HEK293 (cell line): ENCODE results near the gene CCDC187.

Source experiments
- CTCF ChIA-PET: fragments of 350-600 bp; formaldehyde crosslinking; extraction: SDS; loops from one replicate; lab custom pipeline; 2021; ENCODE audit warnings: antibody characterized with exemption; lab: Yijun Ruan, JAX
- POLR2A ChIA-PET: fragments of 300-600 bp; formaldehyde crosslinking; extraction: SDS; loops from one replicate; lab custom pipeline; 2020; ENCODE audit warnings: antibody characterized with exemption, inconsistent platforms; lab: Yijun Ruan, JAX
- H3K27ac ChIP-seq: fragments of 200-500 bp; sonication (Bioruptor generic); 2 replicates; pipeline ENCODE4 v1.5.1; 2014; ENCODE audit warnings: low read depth, low read length, control low read depth, inconsistent platforms; ENCODE audit errors: extremely low read depth
- H3K36me3 ChIP-seq, 2 experiments: fragments of 200-500 bp in 1 of 2; sonication (Bioruptor generic) in 1 of 2; 1 replicate in 1 of 2; 2 replicates in 1 of 2; pipeline ENCODE4 v1.5.1; 2014 to 2017; ENCODE audit warnings: inconsistent platforms in 2 of 2, low read length in 2 of 2; ENCODE audit not compliant: control insufficient read depth in 2 of 2, insufficient read depth in 1 of 2
- H3K4me1 ChIP-seq: fragments of 200-500 bp; sonication (Bioruptor generic); 2 replicates; pipeline ENCODE4 v1.5.1; 2014; ENCODE audit warnings: mild to moderate bottlenecking, low read length, inconsistent platforms; ENCODE audit not compliant: control insufficient read depth, insufficient read depth
- H3K4me3 ChIP-seq: 2 replicates; pipeline ENCODE4 v1.5.1; 2011; ENCODE audit warnings: low read depth, mild to moderate bottlenecking, control low read depth, low read length, moderate library complexity
- H3K9me3 ChIP-seq: fragments of 200-500 bp; sonication (Bioruptor generic); 2 replicates; pipeline ENCODE4 v1.5.1; 2014; ENCODE audit warnings: low read depth, low read length, inconsistent platforms; ENCODE audit not compliant: control insufficient read depth, insufficient read depth
- BCL11A ChIP-seq: fragments of 450-650 bp; formaldehyde crosslinking; IDR thresholded peaks from 2 replicates; pipeline ENCODE4 v1.5.1; 2016; ENCODE audit warnings: low read depth, missing biosample characterization, missing genetic modification characterization
- GLIS1 ChIP-seq: fragments of 450-650 bp; formaldehyde crosslinking; IDR thresholded peaks from 2 replicates; pipeline ENCODE4 v1.5.1; 2016; ENCODE audit warnings: missing biosample characterization, missing genetic modification characterization
- GLIS2 ChIP-seq: fragments of 450-650 bp; formaldehyde crosslinking; IDR thresholded peaks from 2 replicates; pipeline ENCODE4 v1.5.1; 2016; ENCODE audit warnings: missing biosample characterization, missing genetic modification characterization
- SALL2 ChIP-seq: fragments of 450-650 bp; formaldehyde crosslinking; IDR thresholded peaks from 2 replicates; pipeline ENCODE4 v1.5.0; 2017; ENCODE audit warnings: missing biosample characterization, mild to moderate bottlenecking, missing genetic modification characterization, borderline replicate concordance
- SCRT2 ChIP-seq: fragments of 450-650 bp; formaldehyde crosslinking; IDR thresholded peaks from 2 replicates; pipeline ENCODE4 v1.5.1; 2016; ENCODE audit warnings: missing biosample characterization, missing genetic modification characterization
- ZFHX2 ChIP-seq: fragments of 450-650 bp; formaldehyde crosslinking; conservative IDR thresholded peaks from 2 replicates; pipeline ENCODE4 v1.5.1; 2016; ENCODE audit warnings: missing biosample characterization, missing genetic modification characterization
- ZIC2 ChIP-seq: fragments of 450-650 bp; formaldehyde crosslinking; IDR thresholded peaks from 2 replicates; pipeline ENCODE4 v1.5.1; 2016; ENCODE audit warnings: missing biosample characterization, missing genetic modification characterization
- ZNF146 ChIP-seq: fragments of 450-650 bp; formaldehyde crosslinking; IDR thresholded peaks from 2 replicates; pipeline ENCODE4 v1.5.1; 2016; ENCODE audit warnings: missing biosample characterization, missing genetic modification characterization
- ZNF677 ChIP-seq: fragments of 450-650 bp; IDR thresholded peaks from 2 replicates; pipeline ENCODE4 v1.5.0; 2018; ENCODE audit warnings: missing biosample characterization, mild to moderate bottlenecking, missing genetic modification characterization, moderate library complexity
- TF ChIP-seq, protein P1 (sequence below): fragments of 450-650 bp; formaldehyde crosslinking; IDR thresholded peaks from 2 replicates; pipeline ENCODE4 v1.5.1; 2016; ENCODE audit warnings: missing biosample characterization, missing genetic modification characterization, borderline replicate concordance
- TF ChIP-seq, protein P2 (sequence below): fragments of 450-650 bp; formaldehyde crosslinking; optimal IDR thresholded peaks from 2 replicates; pipeline ENCODE3; 2016; ENCODE audit warnings: missing biosample characterization, mild to moderate bottlenecking, missing genetic modification characterization
- TF ChIP-seq, protein P3 (sequence below): fragments of 450-650 bp; formaldehyde crosslinking; IDR thresholded peaks from 2 replicates; pipeline ENCODE4 v1.5.1; 2017; ENCODE audit warnings: missing biosample characterization, missing genetic modification characterization

CCDC187 gene

GRCh38 chr9:136339173-136339957, 35.5 kb upstream of the CCDC187 start (continued):
- TF ChIP-seq, protein P1, sequence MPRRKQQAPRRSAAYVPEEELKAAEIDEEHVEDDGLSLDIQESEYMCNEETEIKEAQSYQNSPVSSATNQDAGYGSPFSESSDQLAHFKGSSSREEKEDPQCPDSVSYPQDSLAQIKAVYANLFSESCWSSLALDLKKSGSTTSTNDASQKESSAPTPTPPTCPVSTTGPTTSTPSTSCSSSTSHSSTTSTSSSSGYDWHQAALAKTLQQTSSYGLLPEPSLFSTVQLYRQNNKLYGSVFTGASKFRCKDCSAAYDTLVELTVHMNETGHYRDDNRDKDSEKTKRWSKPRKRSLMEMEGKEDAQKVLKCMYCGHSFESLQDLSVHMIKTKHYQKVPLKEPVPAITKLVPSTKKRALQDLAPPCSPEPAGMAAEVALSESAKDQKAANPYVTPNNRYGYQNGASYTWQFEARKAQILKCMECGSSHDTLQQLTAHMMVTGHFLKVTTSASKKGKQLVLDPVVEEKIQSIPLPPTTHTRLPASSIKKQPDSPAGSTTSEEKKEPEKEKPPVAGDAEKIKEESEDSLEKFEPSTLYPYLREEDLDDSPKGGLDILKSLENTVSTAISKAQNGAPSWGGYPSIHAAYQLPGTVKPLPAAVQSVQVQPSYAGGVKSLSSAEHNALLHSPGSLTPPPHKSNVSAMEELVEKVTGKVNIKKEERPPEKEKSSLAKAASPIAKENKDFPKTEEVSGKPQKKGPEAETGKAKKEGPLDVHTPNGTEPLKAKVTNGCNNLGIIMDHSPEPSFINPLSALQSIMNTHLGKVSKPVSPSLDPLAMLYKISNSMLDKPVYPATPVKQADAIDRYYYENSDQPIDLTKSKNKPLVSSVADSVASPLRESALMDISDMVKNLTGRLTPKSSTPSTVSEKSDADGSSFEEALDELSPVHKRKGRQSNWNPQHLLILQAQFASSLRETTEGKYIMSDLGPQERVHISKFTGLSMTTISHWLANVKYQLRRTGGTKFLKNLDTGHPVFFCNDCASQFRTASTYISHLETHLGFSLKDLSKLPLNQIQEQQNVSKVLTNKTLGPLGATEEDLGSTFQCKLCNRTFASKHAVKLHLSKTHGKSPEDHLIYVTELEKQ (tag by site-specific recombination), result no peak
- TF ChIP-seq BCL11A (tag by site-specific recombination) (peak; percentile 29; the same call in 1 of the 2 replicates), ZNF146 (no peak)

DNA sequence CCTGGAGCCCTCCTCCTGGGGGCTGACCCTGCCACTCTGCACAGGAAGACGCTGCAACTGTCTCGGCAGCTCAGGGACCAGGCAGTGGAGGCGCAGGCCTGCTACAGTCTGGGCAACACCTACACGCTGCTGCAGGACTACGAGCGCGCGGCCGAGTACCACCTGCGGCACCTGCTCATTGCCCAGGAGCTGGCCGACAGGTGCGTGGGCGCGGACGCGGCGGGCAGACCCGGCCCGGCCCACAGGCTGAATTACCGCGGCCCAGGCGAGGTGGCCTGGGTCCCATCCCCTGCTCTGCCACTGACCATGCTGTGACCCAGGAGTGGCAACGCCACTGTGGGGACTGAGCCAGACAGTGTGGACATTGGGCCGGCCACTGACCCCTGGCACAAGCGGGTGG, 34.6 kb upstream of the CCDC187 start:
- POLR2A ChIA-PET, result no interaction called here
- TF ChIP-seq SALL2 (tag by site-specific recombination), result no peak
- TF ChIP-seq, protein P2, sequence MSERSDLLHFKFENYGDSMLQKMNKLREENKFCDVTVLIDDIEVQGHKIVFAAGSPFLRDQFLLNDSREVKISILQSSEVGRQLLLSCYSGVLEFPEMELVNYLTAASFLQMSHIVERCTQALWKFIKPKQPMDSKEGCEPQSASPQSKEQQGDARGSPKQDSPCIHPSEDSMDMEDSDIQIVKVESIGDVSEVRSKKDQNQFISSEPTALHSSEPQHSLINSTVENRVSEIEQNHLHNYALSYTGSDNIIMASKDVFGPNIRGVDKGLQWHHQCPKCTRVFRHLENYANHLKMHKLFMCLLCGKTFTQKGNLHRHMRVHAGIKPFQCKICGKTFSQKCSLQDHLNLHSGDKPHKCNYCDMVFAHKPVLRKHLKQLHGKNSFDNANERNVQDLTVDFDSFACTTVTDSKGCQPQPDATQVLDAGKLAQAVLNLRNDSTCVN (tag by site-specific recombination), result no peak
- TF ChIP-seq SCRT2 (tag by site-specific recombination), result peak; percentile 66
- Histone ChIP-seq H3K27ac (no peak overlapping the region), H3K9me3 (no peaks in the 10 kb centered on the region), H3K36me3 (peaks cover 0 to 68% of the 10 kb centered on the region in 2 experiments; a peak in 1 of 3 replicates), H3K4me1 (no peaks in the 10 kb centered on the region), H3K4me3 (no peak overlapping the region)
- CTCF ChIA-PET, result interaction anchor here (0.6 to 1.8 kb wide), 7 partner anchors 12 to 489 kb away, joined by 3 to 7 read pairs (median 3); no protein-coding TSS in a partner anchor

- no peak for TF ChIP-seq ZNF677 (tag by site-specific recombination)
- TF ChIP-seq ZIC2 (tag by site-specific recombination), result 0 out of 2 replicates have a peak, but pooled peaks have one; percentile 10
- TF ChIP-seq, protein P3, sequence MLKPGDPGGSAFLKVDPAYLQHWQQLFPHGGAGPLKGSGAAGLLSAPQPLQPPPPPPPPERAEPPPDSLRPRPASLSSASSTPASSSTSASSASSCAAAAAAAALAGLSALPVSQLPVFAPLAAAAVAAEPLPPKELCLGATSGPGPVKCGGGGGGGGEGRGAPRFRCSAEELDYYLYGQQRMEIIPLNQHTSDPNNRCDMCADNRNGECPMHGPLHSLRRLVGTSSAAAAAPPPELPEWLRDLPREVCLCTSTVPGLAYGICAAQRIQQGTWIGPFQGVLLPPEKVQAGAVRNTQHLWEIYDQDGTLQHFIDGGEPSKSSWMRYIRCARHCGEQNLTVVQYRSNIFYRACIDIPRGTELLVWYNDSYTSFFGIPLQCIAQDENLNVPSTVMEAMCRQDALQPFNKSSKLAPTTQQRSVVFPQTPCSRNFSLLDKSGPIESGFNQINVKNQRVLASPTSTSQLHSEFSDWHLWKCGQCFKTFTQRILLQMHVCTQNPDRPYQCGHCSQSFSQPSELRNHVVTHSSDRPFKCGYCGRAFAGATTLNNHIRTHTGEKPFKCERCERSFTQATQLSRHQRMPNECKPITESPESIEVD (tag by site-specific recombination), result no peak
- peak; percentile 91 for TF ChIP-seq GLIS1 (tag by site-specific recombination)
- TF ChIP-seq ZFHX2 (tag by site-specific recombination), result peak; percentile 34; the same call in 1 of the 2 replicates
- peak; percentile 58; the same call in 1 of the 2 replicates for TF ChIP-seq GLIS2 (tag by site-specific recombination)
- CTCF ChIA-PET, result interaction anchor here (0.6 to 1.8 kb wide), 11 partner anchors 9 to 488 kb away, joined by 3 to 7 read pairs (median 3); no protein-coding TSS in a partner anchor
- H3K36me3 ChIP-seq, result peaks cover 0 to 64% of the 10 kb centered on the region in 2 experiments; a peak in 1 of 3 replicates
- no peaks in the 10 kb centered on the region for H3K9me3 ChIP-seq
- H3K27ac ChIP-seq, result no peak overlapping the region
- POLR2A ChIA-PET, result interaction anchor here (0.5 kb wide), 1 partner anchor 90 kb away, joined by 3 read pairs; no protein-coding TSS in a partner anchor
- H3K4me3 ChIP-seq, result no peak overlapping the region
- H3K4me1 ChIP-seq, result no peaks in the 10 kb centered on the region
Measured at GRCh38 chr9:136337416-136338395, 33.8 kb upstream of the CCDC187 start.
